HCT116 (cell line): ENCODE measurements around the gene COL1A1.

Experiments
- ATF3 ChIP-seq: IDR thresholded peaks from 2 replicates; pipeline ENCODE4 v1.6.1; 2012
- CTCF ChIP-seq, 3 experiments: fragments of 200-600 bp in 1 of 3; sonication (generic) in 1 of 3; IDR thresholded peaks in 2 of 3; conservative IDR thresholded peaks in 1 of 3; 2 replicates each; pipeline ENCODE4 v1.5.1; 2012 to 2017; ENCODE audit warnings: low read depth in 2 of 3, low read length in 2 of 3, antibody characterized with exemption in 1 of 3, borderline replicate concordance in 1 of 3, control low read depth in 1 of 3, mild to moderate bottlenecking in 1 of 3, mixed read lengths in 1 of 3, mixed run types in 1 of 3, moderate library complexity in 1 of 3; ENCODE audit not compliant: insufficient read depth in 1 of 3
- ELF1 ChIP-seq: IDR thresholded peaks from 2 replicates; pipeline ENCODE4 v1.6.1; 2012; ENCODE audit warnings: low read depth, borderline replicate concordance
- EZH2 ChIP-seq: fragments of 200-600 bp; sonication (generic); IDR thresholded peaks from 2 replicates; pipeline ENCODE4 v1.6.1; 2017; ENCODE audit warnings: antibody characterized with exemption, mixed run types
- POLR2A ChIP-seq: IDR thresholded peaks from 2 replicates; pipeline ENCODE4 v1.7.0; 2011; ENCODE audit warnings: borderline replicate concordance; ENCODE audit not compliant: insufficient read depth, insufficient read length; ENCODE audit errors: extremely low read depth
- POLR2AphosphoS5 ChIP-seq: IDR thresholded peaks from 2 replicates; pipeline ENCODE4 v1.6.1; 2011; ENCODE audit warnings: mild to moderate bottlenecking, low read depth, low read length, moderate library complexity
- REST ChIP-seq: IDR thresholded peaks from 2 replicates; pipeline ENCODE4 v1.6.1; 2012; ENCODE audit warnings: low read depth
- YY1 ChIP-seq: IDR thresholded peaks from 2 replicates; pipeline ENCODE4 v1.6.1; 2011; ENCODE audit warnings: low read length, low read depth, moderate library complexity, mild to moderate bottlenecking; ENCODE audit not compliant: insufficient replicate concordance; ENCODE audit errors: extremely low read depth
- ZFX ChIP-seq: fragments of 450-650 bp; IDR thresholded peaks from 2 replicates; pipeline ENCODE4 v1.6.1; 2017

- TF ChIP-seq CTCF (IDR thresholded peaks at IDR 0.05 in 2 of 3, conservative IDR thresholded peaks at IDR 0.05 in 1 of 3; ENCODE audit: borderline replicate concordance in 1 of 3, insufficient read depth in 1 of 3, low read depth in 2 of 3, low read length in 2 of 3) (no peak), ATF3 (no peak), POLR2AphosphoS5 (no peak), REST (no peak), POLR2A (no peak), ELF1 (no peak), EZH2 (no peak), YY1 (no peak), ZFX (no peak)
Observed at GRCh38 chr17:50145532-50146229, 55.8 kb downstream of the COL1A1 start.
